Ascending aorta (tissue), 2 donors: ENCODE data around the gene FZR1. TPM values are rescaled to one million over a fixed set of nuclear protein-coding genes. Genes with fewer than 3 reads are reported as not detected.

Experiments
- DNase-seq, 2 donors: peaks; one replicate each; pipeline ENCODE4 v3.0.0-alpha.2; 2019; ENCODE audit warnings: low spot score in 2 of 2
- H3K27ac ChIP-seq, 2 donors: fragments of 200-600 bp; sonication (generic); one replicate each; pipeline ENCODE4 v1.5.1; 2016 to 2017; ENCODE audit warnings: mild to moderate bottlenecking in 1 of 2
- H3K27me3 ChIP-seq: fragments of 200-600 bp; sonication (generic); one replicate; pipeline ENCODE4 v1.5.1; 2017
- H3K36me3 ChIP-seq, 2 donors: fragments of 200-600 bp; sonication (generic); one replicate each; pipeline ENCODE4 v1.5.1; 2016
- H3K4me1 ChIP-seq, 2 donors: fragments of 200-600 bp; sonication (generic); one replicate each; pipeline ENCODE4 v1.5.1; 2016 to 2017; ENCODE audit warnings: mild to moderate bottlenecking in 1 of 2
- H3K4me3 ChIP-seq, 2 donors: fragments of 200-600 bp; sonication (generic); one replicate each; pipeline ENCODE4 v1.5.1; 2016 to 2017; ENCODE audit warnings: mild to moderate bottlenecking in 1 of 2
- H3K9me3 ChIP-seq, 2 donors: fragments of 200-600 bp; sonication (generic); one replicate each; pipeline ENCODE4 v1.5.1; 2016
- CTCF ChIP-seq, 3 experiments: fragments of 200-600 bp in 2 of 3; fragments of 450-650 bp in 1 of 3; sonication (generic) in 2 of 3; IDR thresholded peaks; one replicate each; pipeline ENCODE4 v1.5.1; 2016 to 2019; ENCODE audit warnings: antibody characterized with exemption in 3 of 3, mild to moderate bottlenecking in 1 of 3, moderate library complexity in 1 of 3
- intact Hi-C: fragments of 100-400 bp; cut with DNase I; formaldehyde crosslinking; loops from one replicate; pipeline ENCODE4 v1.15.1; 2023
- total RNA-seq: library from RNA; depleted of rRNA; stranded (reverse); fragments of >200 nt; gene quantifications from one replicate; pipeline ENCODE4 v1.1.0, GENCODE V29; 2016

Gene FZR1
- total RNA-seq, 1 donor from 2014 or later = 56.8 TPM

- H3K27me3 ChIP-seq = no peaks in the 10 kb centered on the region
- no peak overlapping the region for H3K27ac ChIP-seq
- no peaks in the 10 kb centered on the region for H3K9me3 ChIP-seq
- peaks cover 0 to 11% of the 10 kb centered on the region in 2 donors for H3K4me1 ChIP-seq
- DNase-seq = no peak
- intact Hi-C loops = no loop called here
- no peak for TF ChIP-seq CTCF (IDR thresholded peaks at IDR 0.05)
- no peaks in the 10 kb centered on the region for H3K36me3 ChIP-seq
- no peak overlapping the region for H3K4me3 ChIP-seq
Measured at GRCh38 chr19:3475449-3475848, 30.7 kb upstream of the FZR1 start.

GRCh38 chr19:3476830-3477229 lies 29.3 kb upstream of the FZR1 start:
- no peak for DNase-seq
- Histone ChIP-seq H3K9me3 (no peaks in the 10 kb centered on the region), H3K27ac (no peak overlapping the region), H3K4me3 (no peak overlapping the region), H3K4me1 (peaks cover 0 to 9% of the 10 kb centered on the region in 2 donors), H3K36me3 (no peaks in the 10 kb centered on the region), H3K27me3 (peaks cover 2% of the 10 kb centered on the region)
- no peak for TF ChIP-seq CTCF (IDR thresholded peaks at IDR 0.05)
- intact Hi-C loops = no loop called here

- H3K27me3 ChIP-seq = peaks cover 2% of the 10 kb centered on the region
- DNase-seq = no peak
- intact Hi-C loops = no loop called here
Measured at GRCh38 chr19:3477506-3477905, 28.6 kb upstream of the FZR1 start.

GRCh38 chr19:3477951-3478350 lies 28.2 kb upstream of the FZR1 start:
- H3K4me1 ChIP-seq = no peaks in the 10 kb centered on the region
- intact Hi-C loops = no loop called here
- no peak overlapping the region for H3K27ac ChIP-seq
- no peak overlapping the region for H3K4me3 ChIP-seq
- no peaks in the 10 kb centered on the region for H3K9me3 ChIP-seq
- DNase-seq = no peak
- H3K36me3 ChIP-seq = no peaks in the 10 kb centered on the region
- peaks cover 2% of the 10 kb centered on the region for H3K27me3 ChIP-seq
- no peak for TF ChIP-seq CTCF (IDR thresholded peaks at IDR 0.05)

More at GRCh38 chr19:3477506-3477905, 28.6 kb upstream of the FZR1 start:
- Histone ChIP-seq H3K27ac (no peak overlapping the region), H3K4me3 (no peak overlapping the region), H3K36me3 (no peaks in the 10 kb centered on the region), H3K9me3 (no peaks in the 10 kb centered on the region), H3K4me1 (peaks cover 0 to 4% of the 10 kb centered on the region in 2 donors)
- no peak for TF ChIP-seq CTCF (IDR thresholded peaks at IDR 0.05)

- H3K27me3 ChIP-seq = peaks cover 2% of the 10 kb centered on the region
Measured at GRCh38 chr19:3478409-3479176, 27.5 kb upstream of the FZR1 start.

More at GRCh38 chr19:3478409-3479176, 27.5 kb upstream of the FZR1 start:
- Histone ChIP-seq H3K4me1 (no peaks in the 10 kb centered on the region), H3K4me3 (no peak overlapping the region), H3K36me3 (no peaks in the 10 kb centered on the region), H3K9me3 (no peaks in the 10 kb centered on the region), H3K27ac (no peak overlapping the region)
- no peak for TF ChIP-seq CTCF (IDR thresholded peaks at IDR 0.05)
- no peak for DNase-seq
- intact Hi-C loops = no loop called here
